ENCODE results near the gene FSIP1. TPM values are rescaled to one million over a fixed set of nuclear protein-coding genes. Genes with fewer than 3 reads are reported as not detected.

Gene FSIP1
- total RNA-seq, 4 donors from 2014 or later = 0.94 to 3.2 (median 2.0) TPM

GRCh38 chr15:39808909-39809308 is 26.3 kb upstream of the FSIP1 start:
- ATAC-seq = no peak
- no peak for TF ChIP-seq POLR2A (IDR thresholded peaks at IDR 0.05)
- TF ChIP-seq CTCF (IDR thresholded peaks at IDR 0.05) = no peak
- no peak for TF ChIP-seq POLR2AphosphoS5 (IDR thresholded peaks at IDR 0.05)
- TF ChIP-seq EP300 (IDR thresholded peaks at IDR 0.05) = no peak
- H3K36me3 ChIP-seq = no peaks in the 10 kb centered on the region
- WGBS, 2 donors (ENCODE audit: low coverage in 1 of 2) = 51 to 71% methylated on average over 3 of the region's 3 CpGs
- H3K9me3 ChIP-seq = no peaks in the 10 kb centered on the region
- H3K4me1 ChIP-seq = no peaks in the 10 kb centered on the region
- no peak overlapping the region for H3K27ac ChIP-seq
- H3K27me3 ChIP-seq = no peaks in the 10 kb centered on the region
- no peak overlapping the region for H3K4me3 ChIP-seq

GRCh38 chr15:39807791-39808190 is 25.1 kb upstream of the FSIP1 start:
- no peaks in the 10 kb centered on the region for H3K9me3 ChIP-seq
- ATAC-seq = no peak
- no peaks in the 10 kb centered on the region for H3K27me3 ChIP-seq
- no peak overlapping the region for H3K4me3 ChIP-seq
- H3K4me1 ChIP-seq = no peaks in the 10 kb centered on the region
- WGBS, 2 donors (ENCODE audit: low coverage in 1 of 2) = 91 to 98% methylated on average over 4 of the region's 4 CpGs
- no peak overlapping the region for H3K27ac ChIP-seq
- H3K36me3 ChIP-seq = no peaks in the 10 kb centered on the region
- TF ChIP-seq EP300 (IDR thresholded peaks at IDR 0.05) (no peak), CTCF (IDR thresholded peaks at IDR 0.05) (no peak), POLR2A (IDR thresholded peaks at IDR 0.05) (no peak), POLR2AphosphoS5 (IDR thresholded peaks at IDR 0.05) (no peak)

- H3K27me3 ChIP-seq = no peaks in the 10 kb centered on the region
- ATAC-seq = no peak
- no peak overlapping the region for H3K27ac ChIP-seq
- no peaks in the 10 kb centered on the region for H3K9me3 ChIP-seq
- H3K4me3 ChIP-seq = no peak overlapping the region
- TF ChIP-seq POLR2AphosphoS5 (IDR thresholded peaks at IDR 0.05) = no peak
- TF ChIP-seq POLR2A (IDR thresholded peaks at IDR 0.05) = no peak
- no peak for TF ChIP-seq EP300 (IDR thresholded peaks at IDR 0.05)
- no peak for TF ChIP-seq CTCF (IDR thresholded peaks at IDR 0.05)
- H3K4me1 ChIP-seq = no peaks in the 10 kb centered on the region
- H3K36me3 ChIP-seq = no peaks in the 10 kb centered on the region
- 88 to 100% methylated on average over 2 of the region's 2 CpGs for WGBS, 2 donors (ENCODE audit: low coverage in 1 of 2)
Measured at GRCh38 chr15:39804026-39804425, 21.4 kb upstream of the FSIP1 start.

GRCh38 chr15:39803016-39803415 is 20.4 kb upstream of the FSIP1 start:
- H3K36me3 ChIP-seq = no peaks in the 10 kb centered on the region
- H3K4me3 ChIP-seq = no peak overlapping the region
- no peak overlapping the region for H3K27ac ChIP-seq
- no peak for ATAC-seq
- TF ChIP-seq POLR2A (IDR thresholded peaks at IDR 0.05) (no peak), EP300 (IDR thresholded peaks at IDR 0.05) (no peak), CTCF (IDR thresholded peaks at IDR 0.05) (no peak), POLR2AphosphoS5 (IDR thresholded peaks at IDR 0.05) (no peak)
- no peaks in the 10 kb centered on the region for H3K4me1 ChIP-seq
- no peaks in the 10 kb centered on the region for H3K9me3 ChIP-seq
- no peaks in the 10 kb centered on the region for H3K27me3 ChIP-seq
- WGBS, 2 donors (ENCODE audit: low coverage in 1 of 2) = 93 to 100% methylated on average over 1 to 2 of the region's 4 CpGs

- Histone ChIP-seq H3K4me1 (no peaks in the 10 kb centered on the region), H3K36me3 (no peaks in the 10 kb centered on the region), H3K27ac (no peak overlapping the region), H3K4me3 (no peak overlapping the region), H3K27me3 (no peaks in the 10 kb centered on the region), H3K9me3 (no peaks in the 10 kb centered on the region)
- no peak for ATAC-seq
- 90 to 100% methylated on average over 1 to 4 of the region's 19 CpGs for WGBS, 2 donors (ENCODE audit: low coverage in 1 of 2)
- TF ChIP-seq CTCF (IDR thresholded peaks at IDR 0.05) (peak in 2 of 4 experiments; percentile 38 to 46), POLR2AphosphoS5 (IDR thresholded peaks at IDR 0.05) (no peak)
Measured at GRCh38 chr15:39801641-39802309, 19.1 kb upstream of the FSIP1 start.

Data from gastroesophageal sphincter (tissue), 4 donors.